GM19438 (cell line): ENCODE measurements around the gene ZMYND8.

Experiments used
- ATAC-seq: cut with Tn5 transposase; IDR thresholded peaks from one replicate; pipeline ENCODE4 v1.9.1; 2021; ENCODE audit warnings: low read depth; ENCODE audit not compliant: unreplicated experiment

ZMYND8 gene

GRCh38 chr20:47354714-47355488 lies 1.6 kb downstream of the ZMYND8 start:
- no peak for ATAC-seq

DNA sequence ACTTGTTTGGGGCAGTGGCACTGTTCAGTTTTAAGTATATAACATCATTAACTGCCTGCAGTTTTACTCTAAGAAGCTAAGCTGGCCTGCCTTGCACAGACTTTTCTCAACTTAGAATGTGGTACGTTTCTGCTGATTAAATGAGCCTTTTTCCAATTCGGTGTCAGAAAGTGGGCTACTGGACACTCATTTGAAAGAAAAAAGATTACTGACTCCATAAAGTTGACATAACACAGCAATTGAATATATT lies 2.1 kb downstream of the ZMYND8 start:
- ATAC-seq, result no peak

GRCh38 chr20:47353692-47354463 lies 2.6 kb downstream of the ZMYND8 start:
- no peak for ATAC-seq

DNA sequence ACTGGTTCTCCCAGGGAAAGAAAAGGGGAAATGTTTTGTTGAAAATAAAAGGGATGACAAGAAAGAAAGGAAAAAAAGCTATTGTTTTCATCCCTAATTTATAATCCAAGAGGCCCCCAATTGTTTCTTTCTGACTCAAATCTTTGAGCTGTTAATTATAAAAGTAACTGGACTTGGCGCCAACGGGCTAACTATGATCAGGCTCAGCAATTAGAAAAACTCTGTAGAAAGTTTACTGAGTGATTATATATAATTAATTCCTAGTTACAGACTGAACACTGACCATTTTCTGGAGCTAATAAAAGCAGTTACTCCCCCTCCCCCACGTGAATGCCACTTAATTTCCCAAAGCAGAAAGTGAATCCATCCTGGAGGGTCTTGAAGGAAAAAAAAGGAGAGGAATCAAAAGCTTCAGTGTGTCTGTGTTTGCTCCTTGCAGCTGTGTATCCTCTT lies 3.2 kb downstream of the ZMYND8 start:
- no peak for ATAC-seq

DNA sequence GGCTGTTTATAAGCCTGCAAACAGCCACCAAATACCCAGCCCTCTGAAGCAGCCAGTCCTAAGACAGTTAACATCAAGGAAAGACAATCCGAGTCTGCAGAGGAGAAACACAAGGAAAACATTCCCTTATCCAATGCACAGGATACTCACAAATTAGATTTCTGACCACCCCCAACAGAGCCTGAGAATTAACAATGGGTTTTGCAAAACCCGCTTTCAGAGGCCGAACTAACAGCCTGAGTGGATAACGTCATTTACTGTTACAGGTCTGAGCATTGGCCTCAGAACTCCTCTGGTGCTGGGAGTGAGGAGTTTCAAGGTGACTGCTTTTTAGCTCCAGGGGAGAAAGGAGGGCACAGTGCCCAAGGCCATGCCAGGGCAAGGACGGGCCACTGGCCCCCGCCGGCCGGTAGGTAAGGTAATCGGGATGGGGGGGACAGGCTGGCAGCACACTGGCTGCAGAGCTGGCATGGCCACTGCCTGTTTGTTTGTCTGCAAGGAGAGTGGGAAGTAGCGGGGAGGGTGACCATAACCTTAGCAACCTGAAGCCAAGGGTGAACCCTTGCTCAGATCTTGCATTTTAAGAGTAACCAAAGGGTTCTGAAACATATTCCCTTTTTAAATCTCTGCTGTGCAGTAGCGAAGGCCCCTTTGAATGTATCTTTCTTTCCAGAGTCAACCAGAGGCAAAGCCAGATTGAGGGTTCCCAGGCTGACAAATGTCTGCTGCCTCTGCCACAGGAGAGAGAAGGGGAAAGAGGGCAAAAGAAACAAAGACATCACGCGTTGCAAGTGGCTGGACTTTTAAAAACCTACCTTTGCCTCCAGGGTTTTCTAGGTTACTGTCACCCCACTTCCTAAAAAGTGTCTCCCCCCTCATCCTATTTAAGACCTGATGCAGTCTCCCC lies 3.9 kb downstream of the ZMYND8 start:
- no peak for ATAC-seq

- no peak for ATAC-seq
These were observed 4.7 kb downstream of the ZMYND8 start for GRCh38 chr20:47351643-47352331.

DNA sequence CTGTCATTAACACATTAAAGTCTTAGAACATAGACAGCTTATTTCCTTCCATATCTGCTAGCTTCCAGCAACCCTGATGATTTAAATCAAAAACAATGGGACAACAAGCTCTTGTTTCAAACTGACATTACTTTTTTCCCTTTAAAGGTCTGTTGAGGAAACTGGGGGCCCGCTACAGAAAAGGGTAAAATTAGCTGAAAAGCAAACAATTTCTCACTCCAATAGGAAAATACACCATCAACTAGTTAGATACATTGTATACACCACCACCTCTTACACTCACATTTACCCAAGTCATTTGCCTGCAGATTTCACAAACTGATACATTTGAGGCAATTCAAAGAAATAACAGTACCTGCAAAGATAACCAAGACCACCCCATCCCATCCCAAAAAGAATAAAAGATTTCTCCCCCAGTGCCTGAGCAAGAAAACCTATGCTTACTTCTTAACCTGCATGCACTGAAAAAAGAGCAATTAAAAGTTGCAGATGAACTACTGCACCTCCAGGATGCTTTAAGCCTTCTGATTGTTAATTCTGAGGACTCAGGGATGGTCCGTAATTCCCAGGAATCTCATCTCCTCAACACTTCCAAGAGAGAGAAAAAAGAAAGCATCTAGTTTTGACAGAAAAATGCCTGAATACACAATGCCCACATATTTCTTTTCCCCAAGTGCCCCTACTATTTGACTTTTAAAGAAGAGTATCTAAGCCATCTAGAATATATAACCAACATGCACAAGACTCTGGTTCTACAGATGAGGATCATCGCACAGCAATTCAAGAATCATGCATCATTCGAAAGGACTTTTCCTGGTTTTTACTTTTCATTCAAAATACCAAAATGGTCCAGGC lies 5.6 kb downstream of the ZMYND8 start:
- ATAC-seq, result no peak

DNA sequence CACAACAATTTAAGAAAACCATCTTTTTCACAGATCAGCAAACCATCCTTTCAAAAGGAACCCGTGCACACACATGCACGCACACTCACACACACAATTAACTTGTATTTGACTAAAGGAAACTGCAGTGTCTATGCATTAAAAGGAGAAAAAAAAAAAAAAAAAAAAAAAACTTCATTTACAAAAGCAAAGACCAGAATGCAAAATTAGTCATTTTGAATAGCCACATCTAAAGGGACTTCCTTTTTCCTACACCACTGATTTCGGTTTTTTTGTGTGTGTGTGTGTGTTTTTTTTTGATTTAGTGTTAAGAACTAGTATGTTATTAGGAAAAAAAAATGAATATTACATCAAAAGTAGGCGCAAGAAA lies 6.3 kb downstream of the ZMYND8 start:
- ATAC-seq, result no peak

DNA sequence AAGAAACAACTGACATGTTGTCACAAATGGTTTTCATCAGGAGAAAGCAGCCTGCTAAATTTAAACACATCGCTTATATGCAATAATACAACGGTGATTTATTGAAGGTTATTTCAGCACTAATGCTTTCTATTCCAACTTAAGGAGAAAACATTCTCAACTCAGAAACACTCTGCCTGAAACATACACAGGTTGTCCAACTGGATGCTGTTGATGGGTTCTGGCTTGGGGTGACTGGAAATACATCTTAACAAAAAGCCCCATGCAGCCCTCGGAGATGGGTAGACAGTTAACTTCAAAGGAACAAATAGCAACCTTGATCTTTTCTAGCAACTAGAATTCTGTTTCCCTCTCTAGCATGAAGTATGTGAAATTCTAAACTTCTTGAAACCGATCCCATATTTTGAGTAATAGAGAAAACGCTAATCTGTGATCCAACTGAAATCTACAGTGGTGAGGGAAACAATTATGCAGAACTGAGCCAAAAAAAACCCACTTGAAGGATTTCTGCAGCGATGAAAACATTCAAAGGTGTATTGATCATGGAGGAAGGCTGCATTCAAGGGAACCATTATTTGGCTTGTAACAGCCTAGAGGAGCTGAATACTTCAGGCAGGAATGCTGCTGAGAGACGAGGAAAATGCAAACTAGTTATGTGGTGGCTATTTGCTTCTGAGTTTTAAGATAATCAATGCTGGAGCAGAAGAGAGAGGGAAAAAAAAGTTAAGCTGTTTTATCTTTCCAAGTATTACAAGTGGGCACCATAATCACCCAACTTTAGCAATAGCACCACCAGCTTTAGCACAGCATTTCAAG lies 6.9 kb downstream of the ZMYND8 start:
- ATAC-seq, result no peak

GRCh38 chr20:47348539-47349142 lies 7.9 kb downstream of the ZMYND8 start:
- ATAC-seq, result no peak

DNA sequence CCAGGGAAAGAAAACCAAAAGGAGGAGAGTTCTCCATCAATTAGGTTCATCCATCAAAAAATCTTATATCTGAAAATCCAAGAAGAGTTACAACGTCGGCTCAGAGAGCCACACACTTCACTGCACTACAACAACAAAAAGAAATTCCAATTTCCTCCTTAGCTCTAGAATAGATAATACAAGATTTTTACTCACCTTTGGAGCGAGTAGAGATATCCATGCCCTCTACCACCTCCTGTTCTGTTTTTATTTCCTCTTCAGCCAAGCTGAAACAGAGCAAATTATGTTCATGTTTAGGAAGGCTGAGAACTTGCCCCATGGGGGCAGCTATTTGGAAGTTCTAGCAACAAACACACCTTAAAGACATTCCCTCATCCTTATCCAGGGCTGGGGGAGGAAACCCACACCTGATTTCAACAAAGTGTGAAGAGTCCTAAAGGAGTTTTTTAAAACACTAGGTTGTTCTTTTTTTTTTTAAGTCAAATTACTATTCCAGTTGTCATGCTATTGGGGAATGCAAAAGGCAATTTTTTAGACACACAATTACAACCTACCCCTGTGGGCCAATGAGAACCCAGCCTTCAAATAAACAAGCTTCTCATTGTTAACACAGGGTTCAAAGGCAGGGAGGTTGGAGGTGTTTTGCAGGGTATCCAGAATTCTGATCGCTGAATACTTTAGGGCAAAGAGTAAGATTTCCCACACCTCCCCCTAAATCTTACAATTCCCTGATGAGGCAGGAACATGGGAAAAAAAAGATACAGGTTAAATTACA lies 8.7 kb downstream of the ZMYND8 start:
- no peak for ATAC-seq

DNA sequence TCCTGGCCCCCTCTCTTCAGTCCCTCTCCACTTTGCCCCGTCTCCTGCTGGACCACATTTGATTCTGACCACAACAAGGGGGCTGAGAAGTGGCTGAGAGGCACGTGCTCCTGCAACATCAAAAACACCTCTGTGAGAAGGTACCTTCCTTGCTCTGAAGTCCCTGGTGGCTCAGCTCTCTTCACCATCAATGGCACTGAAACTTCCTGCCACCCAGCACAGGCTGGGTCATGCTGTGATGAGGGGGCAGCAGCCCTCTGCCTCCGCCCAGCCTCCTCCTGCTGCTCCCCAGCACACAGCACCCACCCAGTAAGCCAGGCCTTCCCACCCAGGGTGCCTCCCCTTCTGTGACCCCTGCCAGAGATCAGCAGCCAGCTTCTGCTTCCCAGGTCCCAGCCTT lies 10.3 kb downstream of the ZMYND8 start:
- no peak for ATAC-seq

GRCh38 chr20:47345214-47345613 lies 11.3 kb downstream of the ZMYND8 start:
- ATAC-seq, result no peak

DNA sequence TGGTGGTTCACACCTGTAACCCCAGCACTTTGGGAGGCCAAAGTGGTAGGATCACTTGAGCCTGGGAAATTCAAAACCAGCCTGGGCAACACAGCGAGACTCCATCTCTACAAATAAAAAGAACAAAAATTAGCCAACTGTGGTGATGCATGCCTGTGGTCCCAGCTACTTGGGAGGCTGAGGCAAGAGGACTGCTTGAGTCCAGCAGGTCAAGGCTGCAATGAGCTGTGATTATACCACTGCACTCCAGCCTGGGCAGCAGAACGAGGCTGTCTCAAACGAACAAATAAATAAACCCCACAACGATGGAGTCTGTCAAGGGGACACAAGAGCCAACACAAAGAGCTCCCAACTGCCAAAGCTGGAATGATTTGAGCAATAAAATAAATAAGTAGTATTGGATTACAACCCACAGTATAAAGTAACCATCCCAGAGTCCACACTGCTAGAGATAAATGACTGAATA lies 13.5 kb downstream of the ZMYND8 start:
- no peak for ATAC-seq

DNA sequence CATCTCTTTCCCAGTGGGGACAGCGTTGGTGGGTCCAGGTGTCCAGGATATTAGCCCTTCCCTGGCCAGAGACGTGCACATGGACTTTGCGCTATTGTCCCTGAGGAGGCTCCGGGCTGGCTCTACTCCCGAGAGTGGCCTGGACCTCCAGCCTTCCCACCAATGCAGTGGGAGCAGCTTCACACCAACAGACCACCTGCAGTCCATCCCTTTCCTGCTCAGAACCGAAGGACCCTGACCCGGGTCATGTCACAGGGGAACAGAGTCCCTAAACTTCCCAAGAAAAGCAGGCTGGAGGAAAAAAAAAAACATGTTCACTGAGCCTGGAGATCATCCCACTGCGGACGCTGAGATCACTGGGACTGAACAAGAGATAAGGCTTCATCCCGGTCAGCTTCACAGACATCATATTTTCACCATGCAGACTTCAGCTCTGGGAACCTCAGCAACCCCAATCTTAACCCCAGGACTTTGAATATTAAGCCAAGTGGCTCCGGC lies 18.3 kb downstream of the ZMYND8 start:
- ATAC-seq, result no peak

DNA sequence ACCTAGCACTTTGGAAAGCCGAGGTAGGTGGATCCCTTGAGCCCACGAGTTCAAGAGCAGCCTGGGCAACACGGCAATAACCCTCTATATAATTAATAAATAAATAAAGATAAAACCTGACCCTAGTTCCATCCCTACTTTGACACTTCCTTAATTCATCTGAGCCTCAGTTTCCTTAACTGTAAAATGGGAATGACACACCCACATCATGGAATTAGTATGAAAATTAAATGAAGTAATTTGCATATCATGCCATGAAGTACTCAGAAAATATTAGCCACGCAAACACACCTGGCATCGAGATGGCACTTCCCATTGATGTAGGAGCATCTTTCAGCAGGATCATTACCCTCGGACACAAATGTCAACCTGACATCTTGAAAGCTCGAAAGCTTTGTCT lies 19.1 kb downstream of the ZMYND8 start:
- no peak for ATAC-seq

GRCh38 chr20:47336129-47336754 lies 20.3 kb downstream of the ZMYND8 start:
- ATAC-seq, result no peak
